Measurements from ENCODE around the gene SDC3.

GRCh38 chr1:30884723-30885122 is 23.8 kb downstream of the SDC3 start:
- no peak for TF ChIP-seq CTCF (conservative IDR thresholded peaks at IDR 0.05)
- TF ChIP-seq EZH2 (IDR thresholded peaks at IDR 0.05; ENCODE audit: low read depth): no peak

Data from PC-9 (cell line).